AG08396 (cell line): ENCODE results near the gene EML1.

Source experiments
- DNase-seq: peaks from one replicate; pipeline ENCODE4 v3.0.0; 2012; ENCODE audit warnings: low spot score, mixed read lengths

The EML1 gene

GRCh38 chr14:99779751-99780150 is 13.5 kb upstream of the EML1 start:
- DNase-seq = no peak

DNA sequence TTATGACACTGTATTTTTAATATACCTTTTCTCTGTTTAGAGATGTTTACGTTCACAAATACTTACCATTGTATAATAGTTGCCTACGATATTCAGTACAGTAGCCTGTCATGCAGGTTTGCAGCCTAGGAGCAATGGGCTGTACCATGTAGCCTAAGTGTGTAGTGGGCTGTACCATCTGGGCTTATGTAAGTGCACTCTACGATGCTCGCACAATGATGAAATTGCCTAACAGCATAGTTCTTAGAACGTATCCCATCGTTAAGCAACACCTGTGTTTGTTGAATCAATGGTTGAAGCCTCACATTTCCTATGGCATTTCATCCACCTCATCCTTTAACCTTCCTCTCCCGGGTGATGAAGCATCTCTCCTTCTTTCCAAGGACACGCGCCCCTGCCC is 12.5 kb upstream of the EML1 start:
- no peak for DNase-seq

GRCh38 chr14:99781091-99781490 is 12.1 kb upstream of the EML1 start:
- no peak for DNase-seq

DNA sequence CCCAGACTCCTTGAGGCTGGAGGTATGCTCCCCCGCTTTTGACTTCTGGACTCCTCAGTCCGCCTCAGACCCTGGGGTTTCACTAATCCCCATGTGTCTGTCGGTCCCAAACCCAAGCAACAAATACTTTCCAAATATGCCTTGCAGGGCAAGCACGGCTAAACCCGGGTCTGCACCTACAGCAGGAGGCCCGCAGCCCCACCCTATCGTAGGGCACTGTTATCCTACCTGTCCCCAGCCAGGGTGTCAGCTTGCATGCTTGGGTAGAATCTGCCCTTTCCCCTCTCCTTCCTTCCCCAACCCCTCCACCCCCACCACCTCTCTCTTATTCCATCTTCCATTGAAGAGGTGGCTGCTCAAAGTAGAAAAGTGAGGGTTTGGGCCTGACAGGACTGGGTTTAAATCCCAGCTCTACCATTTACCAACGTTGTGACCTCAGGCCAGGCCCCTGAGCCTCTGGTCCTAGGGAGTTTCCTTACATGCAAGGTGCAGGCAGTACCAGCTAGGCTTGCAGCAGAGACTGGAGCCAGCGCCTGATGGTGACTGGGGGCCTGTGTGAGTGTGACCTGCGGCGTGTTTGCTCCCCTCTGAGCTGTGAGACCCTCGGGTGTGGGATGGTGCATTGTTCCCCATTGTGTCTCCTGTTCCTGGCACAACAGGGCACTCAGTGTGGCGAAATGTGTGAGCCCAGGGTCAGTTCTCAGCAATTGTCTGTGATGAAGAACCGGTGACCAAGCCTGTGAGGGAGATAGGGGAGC is 11.2 kb upstream of the EML1 start:
- no peak for DNase-seq

DNA sequence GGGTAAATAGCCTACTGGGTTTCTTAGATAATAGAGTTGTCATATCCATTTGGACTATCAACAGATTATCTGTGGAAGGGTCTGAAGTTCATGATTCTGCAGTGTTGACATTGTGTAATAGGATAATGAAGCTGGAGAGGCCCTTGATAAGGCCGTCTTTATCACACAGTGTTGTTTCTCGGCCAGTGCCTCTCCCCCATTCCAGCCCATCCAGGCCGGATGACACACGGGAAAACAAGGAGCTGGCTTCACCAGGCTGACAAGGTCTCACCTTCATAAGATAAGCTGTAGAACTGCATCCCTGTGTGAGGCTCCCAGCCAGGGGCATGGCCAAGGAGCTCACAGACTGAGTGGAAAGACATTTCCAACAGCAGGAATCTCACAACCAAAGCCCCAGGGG is 8.7 kb upstream of the EML1 start:
- no peak for DNase-seq

GRCh38 chr14:99785426-99785825 is 7.8 kb upstream of the EML1 start:
- no peak for DNase-seq

DNA sequence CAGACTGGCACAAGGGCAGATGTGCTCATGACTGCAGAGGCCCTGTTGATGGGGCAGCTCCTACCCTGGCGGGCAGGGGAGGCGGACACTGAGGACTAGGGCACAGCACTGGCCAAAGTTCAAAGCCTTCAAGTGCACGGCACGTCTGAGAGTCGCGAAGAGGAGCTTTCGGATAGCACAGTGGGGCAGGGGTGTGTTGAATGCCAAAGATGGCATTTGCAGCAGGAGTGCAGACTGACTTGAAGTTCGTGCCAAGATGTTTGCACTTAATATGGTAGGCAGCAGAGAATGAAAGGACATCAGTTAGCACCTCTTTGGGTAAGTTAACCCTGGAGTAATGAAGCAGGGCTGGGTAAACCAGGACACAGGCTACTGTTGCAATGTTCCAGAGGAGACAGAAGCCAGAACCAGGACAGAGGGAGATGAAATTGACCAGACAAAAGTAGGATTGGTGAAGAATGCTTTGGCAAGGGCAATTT is 6.7 kb upstream of the EML1 start:
- DNase-seq = no peak

DNA sequence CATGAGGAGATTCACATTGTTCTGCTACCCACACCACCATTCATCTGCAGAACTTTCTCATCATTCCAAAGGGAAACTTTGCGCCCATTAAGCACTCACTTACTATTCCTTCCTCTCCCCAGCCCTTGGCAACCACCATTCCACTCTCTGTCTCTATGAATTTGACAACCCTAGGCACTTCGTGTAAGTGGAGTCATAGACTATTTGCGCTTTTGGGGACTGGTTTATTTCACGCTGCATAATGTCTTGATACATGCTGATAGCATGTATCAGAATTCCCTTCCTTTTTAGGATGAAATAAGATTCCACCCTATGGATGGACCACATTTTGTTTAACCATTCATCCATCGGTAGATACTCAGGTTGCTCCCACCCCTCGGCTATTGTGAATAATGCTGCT is 4.5 kb upstream of the EML1 start:
- no peak for DNase-seq

DNA sequence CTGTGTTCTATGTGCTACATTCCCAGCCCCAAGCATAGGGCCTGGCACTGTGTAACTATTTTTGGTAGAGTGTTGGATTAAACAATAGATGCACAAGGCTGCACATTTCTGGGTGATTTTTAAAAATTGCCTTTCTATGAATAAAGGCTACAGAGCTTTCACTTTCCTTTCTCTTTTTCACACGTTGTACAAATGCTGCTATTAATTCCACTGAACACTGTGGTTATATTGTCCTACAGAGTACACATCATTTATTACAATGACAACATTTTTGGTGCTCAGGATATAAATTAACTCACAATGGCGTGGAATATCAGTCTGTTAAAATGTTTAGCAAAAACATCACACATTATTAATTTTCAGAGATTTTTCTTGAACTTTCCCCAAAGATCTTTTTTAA is 3.6 kb upstream of the EML1 start:
- DNase-seq = no peak

DNA sequence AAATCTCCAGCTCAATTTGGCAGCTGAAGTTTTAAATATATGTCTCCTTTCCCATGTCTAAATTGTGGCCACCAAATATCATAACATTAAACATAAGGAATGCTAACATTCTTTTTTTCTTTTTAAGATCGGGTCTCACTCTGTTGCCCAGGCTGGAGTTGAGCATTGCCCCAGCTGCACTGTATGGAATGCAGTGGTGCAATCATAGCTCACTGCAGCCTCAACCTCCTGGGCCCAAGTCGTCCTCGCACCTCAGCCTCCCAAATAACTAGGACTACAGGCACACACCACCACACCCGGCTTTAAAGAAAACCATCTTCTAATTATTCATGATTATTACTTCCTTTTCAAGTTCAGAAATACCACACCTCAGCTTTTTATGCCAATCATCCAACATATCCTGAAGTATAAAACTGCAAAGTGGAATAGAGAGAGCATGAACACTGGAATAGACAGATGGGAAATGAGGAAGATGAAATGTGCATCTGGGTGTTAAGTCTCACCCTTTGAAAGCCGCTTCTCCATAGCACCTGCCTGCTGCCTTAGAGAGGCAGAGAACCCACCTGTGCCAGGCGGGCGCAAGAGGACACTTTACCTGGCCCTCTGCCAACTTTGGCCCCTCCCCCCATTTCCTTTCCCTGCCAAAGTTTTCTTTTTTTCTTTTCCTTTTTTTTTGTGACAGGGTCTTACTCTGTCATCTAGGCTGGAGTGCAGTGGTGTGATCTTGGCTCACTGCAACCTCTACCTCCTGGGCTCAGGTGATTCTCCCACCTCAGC is 2.8 kb upstream of the EML1 start:
- no peak for DNase-seq

DNA sequence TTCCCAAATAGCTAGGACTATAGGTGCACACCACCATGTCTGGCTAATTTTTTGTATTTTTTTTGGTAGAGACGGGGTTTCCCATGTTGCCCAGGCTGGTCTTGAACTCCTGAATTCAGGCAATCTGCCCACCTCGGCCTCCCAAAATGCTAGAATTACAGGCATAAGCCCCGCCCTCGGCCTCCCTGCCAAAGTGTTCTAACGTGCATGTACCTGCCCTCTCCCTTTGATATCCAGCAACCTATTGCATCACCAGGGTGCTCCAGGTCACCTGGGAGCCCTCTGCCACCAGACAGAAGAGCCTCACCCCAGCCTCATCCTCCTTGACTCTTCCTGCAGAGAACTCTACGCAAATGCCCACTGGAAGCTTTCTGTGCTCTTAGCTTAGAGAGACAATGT is 2.2 kb upstream of the EML1 start:
- no peak for DNase-seq

DNA sequence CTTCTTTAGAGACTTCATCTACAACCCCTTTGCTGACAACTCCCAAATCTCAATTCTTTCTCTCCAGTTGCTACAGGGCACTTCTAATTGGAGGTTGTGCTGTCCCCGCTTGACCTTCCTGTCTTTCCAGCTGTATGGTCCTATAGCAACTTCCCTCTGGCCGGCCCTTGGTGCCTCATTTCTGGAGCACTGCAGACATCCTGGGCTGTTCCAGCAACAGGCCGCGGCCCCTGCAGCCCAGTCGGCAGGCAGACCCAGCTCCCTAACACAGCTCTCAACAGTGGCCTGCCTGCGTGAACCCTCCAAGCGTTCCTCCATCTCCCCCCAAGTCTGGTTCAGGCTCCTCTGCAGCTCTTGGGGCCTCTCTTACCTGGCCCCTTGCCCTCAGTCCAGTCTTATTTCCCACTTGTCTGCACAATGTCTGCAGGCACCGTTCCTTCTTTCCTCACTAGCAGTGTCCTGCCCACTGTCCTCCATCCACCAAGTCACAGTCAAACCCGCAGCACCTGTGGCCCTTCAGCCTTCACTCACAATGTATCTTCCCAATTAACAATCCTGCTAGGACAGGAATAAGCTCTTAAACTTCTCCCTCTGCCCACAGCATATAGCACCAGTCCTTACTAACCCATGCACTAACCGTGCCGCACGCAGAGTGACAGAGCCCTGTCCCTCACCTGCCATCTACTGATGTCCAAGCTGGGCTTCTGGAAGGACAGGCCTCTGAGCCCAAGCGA is 1.6 kb upstream of the EML1 start:
- DNase-seq = no peak

DNA sequence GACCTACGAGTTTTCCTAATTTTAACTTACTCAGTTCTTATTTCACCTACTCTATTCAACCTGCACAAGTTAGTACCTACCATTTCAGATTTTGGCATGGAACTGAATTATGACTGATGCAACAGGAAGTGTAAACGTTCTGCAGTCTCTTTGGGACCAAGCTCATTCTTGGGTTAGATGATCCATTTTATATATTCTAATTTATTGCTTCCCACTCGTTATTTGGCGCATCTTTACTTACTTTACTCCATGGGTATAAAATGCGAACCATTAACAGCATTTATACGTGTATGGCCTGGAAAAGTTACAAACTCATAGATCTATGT is 1.0 kb upstream of the EML1 start:
- no peak for DNase-seq

DNA sequence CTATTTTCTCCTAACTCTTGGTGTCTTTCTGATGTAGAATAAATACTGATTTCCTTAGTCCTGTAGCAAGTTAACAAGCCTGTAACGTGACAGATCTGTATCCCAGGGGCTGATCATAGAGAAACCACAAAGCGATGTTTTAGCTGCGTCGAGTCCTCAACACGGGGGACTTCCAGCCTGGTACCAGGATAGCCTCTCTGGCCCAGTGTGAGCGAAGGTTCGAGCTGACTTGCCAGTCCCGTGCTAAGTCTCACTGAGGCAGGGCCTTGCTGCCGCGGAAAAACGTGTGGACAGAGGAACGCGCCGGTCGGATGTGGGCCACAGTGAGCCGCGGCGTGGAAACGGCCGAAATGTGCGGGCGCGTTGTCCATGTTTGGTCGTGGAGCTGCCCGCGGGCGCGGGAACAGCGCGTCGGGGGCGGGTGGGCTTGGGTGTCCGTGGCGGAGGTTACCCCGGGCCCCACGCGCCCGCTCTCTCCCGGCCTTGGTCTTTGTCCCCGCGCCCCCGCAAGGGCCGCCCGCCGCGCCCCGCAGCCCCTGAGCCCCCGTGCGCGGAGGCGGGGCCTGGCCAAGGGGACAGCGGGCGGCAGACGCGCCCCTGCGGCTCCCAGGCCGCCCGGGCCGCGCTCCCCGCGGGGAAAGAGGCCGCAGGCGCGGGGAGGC is 531 bp upstream of the EML1 start:
- DNase-seq = no peak

DNA sequence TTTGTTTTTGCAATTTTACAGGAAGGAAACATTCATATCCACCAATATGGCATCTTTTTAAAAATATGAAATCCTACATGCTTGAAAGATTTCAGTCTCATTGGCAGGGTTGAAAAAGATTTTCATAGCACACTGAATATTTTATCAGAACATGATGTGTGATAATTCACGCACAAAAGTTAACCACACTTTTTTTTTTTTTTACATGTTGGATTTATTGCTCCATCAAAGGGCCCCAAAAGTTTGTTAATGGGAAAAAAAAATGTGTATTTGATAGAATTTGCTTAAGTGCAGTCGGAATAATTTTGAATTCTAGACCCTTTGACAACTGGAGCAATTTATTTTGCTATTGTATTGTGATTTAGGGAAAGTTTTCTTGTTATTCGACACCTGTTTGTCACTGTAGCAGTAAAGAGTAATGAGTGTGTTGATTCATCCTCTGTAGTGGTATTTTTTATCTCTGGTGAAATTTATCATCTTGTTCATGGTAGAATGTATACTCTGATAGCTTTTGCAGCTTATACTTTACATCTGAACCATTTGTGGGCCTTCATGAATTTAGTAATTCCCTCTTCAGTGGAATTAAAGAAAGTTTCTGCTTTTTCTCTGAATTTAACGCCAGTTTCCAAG is 1.1 kb downstream of the EML1 start:
- no peak for DNase-seq

DNA sequence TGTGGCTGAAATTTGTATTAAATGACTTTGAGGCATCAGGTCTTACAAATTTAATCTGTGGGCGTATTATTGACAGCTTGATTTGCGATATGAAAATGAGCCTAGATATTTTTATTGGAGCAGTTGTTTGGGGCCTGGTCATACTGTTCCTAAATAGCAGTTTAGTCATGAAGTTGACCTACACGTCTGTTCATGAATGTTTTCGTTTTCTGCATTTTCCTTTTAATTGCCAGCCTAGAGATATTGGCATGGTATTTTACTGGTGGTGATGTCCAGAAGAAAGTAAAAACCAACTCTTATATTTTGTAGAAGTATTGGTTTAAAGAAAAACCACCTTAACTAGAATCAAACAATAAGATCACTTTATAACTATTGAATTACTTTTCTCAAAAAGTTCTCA is 1.8 kb downstream of the EML1 start:
- DNase-seq = no peak

DNA sequence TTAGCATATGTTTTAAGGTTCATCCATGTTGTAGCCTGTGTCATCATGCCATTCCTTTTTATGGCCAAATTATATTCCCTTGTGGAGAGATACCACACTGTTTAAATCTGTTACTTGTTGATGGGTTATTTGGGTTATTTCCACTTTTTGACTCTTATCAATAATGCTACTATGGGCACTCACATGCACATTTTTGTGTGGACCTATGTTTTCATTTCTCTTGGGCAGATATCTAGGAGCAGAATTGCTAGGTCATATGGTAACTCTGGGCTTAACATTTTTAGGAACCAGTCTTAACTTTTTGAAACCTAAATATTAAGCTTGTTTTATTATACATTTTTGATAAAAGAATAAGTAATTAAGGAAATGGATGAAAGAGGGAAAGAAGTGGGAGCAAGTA is 4.0 kb downstream of the EML1 start:
- no peak for DNase-seq

DNA sequence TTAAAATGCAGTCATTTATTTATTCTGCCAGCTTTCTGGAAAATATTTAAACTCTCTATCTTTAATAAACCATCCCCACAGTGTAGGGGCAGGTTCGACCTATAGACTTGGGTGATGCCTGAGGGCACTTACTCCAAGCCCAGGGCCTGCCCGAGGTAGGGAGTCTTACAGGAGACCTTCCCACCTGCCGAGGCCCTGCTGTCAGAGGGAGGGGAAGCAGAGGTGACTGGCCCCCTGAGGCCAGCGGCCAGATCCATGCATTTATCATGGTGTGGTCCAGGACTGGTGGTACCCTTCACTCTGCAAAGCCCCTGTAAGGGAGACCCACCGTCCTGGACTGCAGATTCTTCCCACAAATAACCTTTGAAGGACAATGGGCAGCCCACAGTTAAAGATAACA is 7.6 kb downstream of the EML1 start:
- no peak for DNase-seq

- DNase-seq = no peak
These were observed 9.3 kb downstream of the EML1 start for GRCh38 chr14:99802301-99803105.

- DNase-seq = no peak
These were observed 10.0 kb downstream of the EML1 start for GRCh38 chr14:99803106-99803775.

- DNase-seq = no peak
These were observed 10.6 kb downstream of the EML1 start for GRCh38 chr14:99803803-99804202.
